ENCODE measurements around the gene ITPR1.

The ITPR1 gene

DNA sequence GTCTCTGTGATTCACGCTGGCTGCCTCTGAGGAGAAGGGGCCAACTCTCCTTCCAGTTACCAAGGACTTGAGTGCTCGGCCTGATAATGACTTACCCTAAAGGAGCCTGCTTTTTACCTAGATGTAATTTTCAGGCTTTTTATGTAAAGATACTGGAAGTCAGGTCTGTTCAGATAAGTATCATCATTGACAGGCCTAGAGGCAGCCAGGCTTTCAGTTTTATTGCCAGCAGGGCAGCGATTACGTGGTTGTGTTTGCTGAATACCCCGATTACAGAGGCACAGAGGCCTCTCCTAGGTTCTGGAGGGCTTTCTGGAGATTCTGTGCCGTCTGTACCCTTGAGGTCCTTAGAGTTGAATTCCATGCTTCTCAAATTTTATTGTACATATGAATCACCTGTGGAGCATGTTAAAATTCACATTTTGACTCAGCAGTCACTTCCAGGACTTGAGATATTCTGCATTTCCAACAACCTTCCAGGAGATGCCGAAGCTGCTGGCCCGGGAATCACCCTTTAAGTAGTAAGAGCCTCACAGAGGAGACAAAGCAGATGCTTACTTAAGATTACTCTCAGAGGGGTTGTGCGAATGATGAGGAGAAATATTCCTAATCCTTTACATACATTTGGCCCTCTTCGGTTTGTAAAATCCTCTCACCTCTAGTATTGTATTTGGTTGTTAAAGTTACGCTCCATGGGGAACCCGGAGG lies 326.0 kb downstream of the ITPR1 start:
- in situ Hi-C loops (cut with MboI; ENCODE audit: low pct_unique_long_range_greater_than_20kb, low sequenced_read_pairs, unreplicated experiment): no loop called here
- DNase-seq (ENCODE audit: low spot score): no peak
- TF ChIP-seq, protein P1, sequence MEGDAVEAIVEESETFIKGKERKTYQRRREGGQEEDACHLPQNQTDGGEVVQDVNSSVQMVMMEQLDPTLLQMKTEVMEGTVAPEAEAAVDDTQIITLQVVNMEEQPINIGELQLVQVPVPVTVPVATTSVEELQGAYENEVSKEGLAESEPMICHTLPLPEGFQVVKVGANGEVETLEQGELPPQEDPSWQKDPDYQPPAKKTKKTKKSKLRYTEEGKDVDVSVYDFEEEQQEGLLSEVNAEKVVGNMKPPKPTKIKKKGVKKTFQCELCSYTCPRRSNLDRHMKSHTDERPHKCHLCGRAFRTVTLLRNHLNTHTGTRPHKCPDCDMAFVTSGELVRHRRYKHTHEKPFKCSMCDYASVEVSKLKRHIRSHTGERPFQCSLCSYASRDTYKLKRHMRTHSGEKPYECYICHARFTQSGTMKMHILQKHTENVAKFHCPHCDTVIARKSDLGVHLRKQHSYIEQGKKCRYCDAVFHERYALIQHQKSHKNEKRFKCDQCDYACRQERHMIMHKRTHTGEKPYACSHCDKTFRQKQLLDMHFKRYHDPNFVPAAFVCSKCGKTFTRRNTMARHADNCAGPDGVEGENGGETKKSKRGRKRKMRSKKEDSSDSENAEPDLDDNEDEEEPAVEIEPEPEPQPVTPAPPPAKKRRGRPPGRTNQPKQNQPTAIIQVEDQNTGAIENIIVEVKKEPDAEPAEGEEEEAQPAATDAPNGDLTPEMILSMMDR (IDR thresholded peaks at IDR 0.05; ENCODE audit: extremely low read depth, insufficient read depth, missing control alignments): no peak

DNA sequence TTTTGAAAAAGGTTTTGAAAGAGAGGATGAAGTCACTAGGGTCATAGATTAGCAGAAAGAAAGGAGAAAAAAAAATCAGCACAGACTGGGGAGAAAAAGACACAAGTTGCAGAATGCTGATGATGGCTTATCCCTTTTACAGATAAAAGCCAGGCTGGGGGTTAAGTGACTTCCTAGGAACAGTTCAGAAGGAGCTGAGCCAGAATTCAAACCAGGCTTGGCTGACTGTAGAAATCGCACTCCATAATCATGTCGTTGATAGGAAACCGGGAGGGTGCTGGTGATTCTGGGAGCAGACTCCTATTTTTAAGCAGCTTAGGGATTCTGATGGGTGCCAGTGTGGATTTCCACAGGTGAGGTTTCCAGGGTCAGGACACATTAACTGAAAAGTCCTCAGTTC lies 326.6 kb downstream of the ITPR1 start:
- no peak for DNase-seq (ENCODE audit: low spot score)
- TF ChIP-seq, protein P1 (IDR thresholded peaks at IDR 0.05; ENCODE audit: extremely low read depth, insufficient read depth, missing control alignments): no peak
- in situ Hi-C loops (cut with MboI; ENCODE audit: low pct_unique_long_range_greater_than_20kb, low sequenced_read_pairs, unreplicated experiment): no loop called here

DNA sequence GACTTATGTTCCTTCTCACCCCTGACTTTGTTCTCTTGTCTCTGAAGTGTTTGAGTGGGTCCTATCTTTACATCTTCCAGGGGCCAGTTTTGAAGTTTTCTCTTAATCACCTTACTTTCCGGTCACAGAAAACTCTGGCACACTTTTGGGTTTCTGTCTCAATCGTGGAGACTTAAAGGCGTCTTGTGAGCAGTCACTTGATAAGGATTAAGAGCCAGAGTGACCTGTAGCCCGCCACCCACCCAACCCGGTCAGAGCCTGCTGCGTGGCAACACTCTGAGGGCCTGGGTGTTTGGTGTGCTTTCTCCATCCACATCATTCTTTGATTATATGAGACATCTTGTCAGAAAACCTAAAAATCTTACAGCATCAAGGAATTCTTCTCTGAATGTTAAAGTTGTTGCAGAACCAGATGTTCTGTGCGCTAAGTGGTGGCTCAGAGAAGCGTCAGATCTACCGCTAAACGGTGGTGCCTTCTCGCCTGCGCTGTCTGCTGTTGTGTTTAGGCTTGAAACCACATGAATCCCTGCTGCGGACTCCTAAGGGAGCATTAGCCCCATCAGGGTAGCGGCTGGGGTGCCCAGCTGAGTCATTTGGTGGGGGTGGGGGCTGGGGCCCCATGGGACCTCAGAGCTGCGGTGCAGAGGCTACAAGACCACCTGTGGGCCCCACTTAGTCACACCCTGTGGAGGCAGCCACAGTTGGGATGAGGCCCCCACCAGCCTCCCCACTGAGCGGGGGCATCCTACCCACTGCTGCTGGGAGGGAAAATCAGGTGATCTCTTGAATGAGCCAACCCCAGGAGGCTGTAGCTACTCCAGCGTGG lies 327.4 kb downstream of the ITPR1 start:
- no peak for DNase-seq (ENCODE audit: low spot score)
- TF ChIP-seq, protein P1 (IDR thresholded peaks at IDR 0.05; ENCODE audit: extremely low read depth, insufficient read depth, missing control alignments): no peak
- in situ Hi-C loops (cut with MboI; ENCODE audit: low pct_unique_long_range_greater_than_20kb, low sequenced_read_pairs, unreplicated experiment): no loop called here

DNA sequence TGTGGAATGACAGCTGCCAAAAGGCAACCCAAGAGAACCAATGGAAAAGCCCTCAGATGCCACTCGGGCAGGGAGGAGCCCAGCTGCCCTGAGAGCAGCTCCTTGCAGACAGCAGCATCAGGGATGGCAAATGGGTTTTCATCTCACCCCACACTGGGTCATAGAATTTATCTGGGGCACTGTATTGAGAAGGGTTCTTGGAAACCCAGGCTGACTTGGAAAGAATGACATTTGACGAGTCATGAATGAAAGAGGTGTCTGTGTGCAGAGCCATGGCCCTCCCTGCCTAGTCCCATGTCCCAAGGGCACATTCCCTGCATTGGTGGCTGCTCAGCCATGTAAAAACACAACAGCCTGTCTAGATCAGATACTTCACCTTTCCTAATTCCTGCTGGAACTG lies 328.2 kb downstream of the ITPR1 start:
- TF ChIP-seq, protein P1 (IDR thresholded peaks at IDR 0.05; ENCODE audit: extremely low read depth, insufficient read depth, missing control alignments): no peak
- no peak for DNase-seq (ENCODE audit: low spot score)
- in situ Hi-C loops (cut with MboI; ENCODE audit: low pct_unique_long_range_greater_than_20kb, low sequenced_read_pairs, unreplicated experiment): no loop called here

DNA sequence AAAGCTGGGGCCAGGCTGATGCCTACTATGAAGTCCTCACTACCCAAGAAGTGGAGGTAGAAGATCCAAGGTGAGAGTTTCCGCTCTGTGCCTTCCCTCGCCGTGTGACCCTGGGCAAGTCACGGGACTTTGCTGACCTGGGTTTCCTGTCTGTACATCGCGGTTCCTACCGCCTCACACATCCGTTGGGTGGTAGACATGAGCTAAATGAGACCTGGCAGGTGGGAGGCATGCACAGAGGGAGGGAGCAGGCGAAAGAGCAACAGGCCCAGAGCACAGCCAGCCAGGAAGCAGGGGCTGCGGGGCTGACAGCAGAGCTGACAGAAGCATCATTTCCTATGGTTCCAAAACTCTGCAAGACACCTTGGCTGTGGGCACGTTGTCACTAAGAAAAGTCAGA lies 328.8 kb downstream of the ITPR1 start:
- in situ Hi-C loops (cut with MboI; ENCODE audit: low pct_unique_long_range_greater_than_20kb, low sequenced_read_pairs, unreplicated experiment): no loop called here
- no peak for DNase-seq (ENCODE audit: low spot score)
- TF ChIP-seq, protein P1 (IDR thresholded peaks at IDR 0.05; ENCODE audit: extremely low read depth, insufficient read depth, missing control alignments): no peak

DNA sequence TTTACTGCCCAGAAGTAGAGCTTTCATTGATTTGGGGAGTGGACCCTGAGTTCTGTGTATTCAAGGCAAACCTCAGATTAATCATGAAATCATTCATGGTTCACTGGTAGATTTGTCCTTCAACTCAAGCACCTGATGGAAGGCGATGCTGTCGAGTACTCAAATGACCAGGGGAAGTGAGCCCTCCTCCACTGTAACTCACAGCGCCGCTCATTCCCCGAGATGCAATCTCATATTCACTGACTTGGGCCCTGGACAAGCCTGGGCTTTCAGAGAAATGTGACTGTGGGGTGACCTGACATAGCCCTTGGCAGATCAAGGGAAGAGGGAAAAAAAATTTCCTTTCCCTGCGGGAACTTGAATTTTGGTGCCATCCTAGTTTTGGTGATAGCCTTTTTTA lies 329.4 kb downstream of the ITPR1 start:
- in situ Hi-C loops (cut with MboI; ENCODE audit: low pct_unique_long_range_greater_than_20kb, low sequenced_read_pairs, unreplicated experiment): no loop called here
- TF ChIP-seq, protein P1 (IDR thresholded peaks at IDR 0.05; ENCODE audit: extremely low read depth, insufficient read depth, missing control alignments): no peak
- DNase-seq (ENCODE audit: low spot score): no peak
